ENCODE results near the gene TPRA1. TPM values are rescaled to one million over a fixed set of nuclear protein-coding genes. Genes with fewer than 3 reads are reported as not detected.

Gene TPRA1
- total and polyA plus RNA-seq, 2 experiments from 2014 or later: 16.7 to 30.4 TPM

GRCh38 chr3:127580327-127581060 is 10.0 kb downstream of the TPRA1 start:
- Histone ChIP-seq H3K36me3 (ENCODE audit: insufficient read depth) (no peaks in the 10 kb centered on the region), H3K4me3 (no peak overlapping the region), H3K4me1 (ENCODE audit: insufficient read depth) (no peaks in the 10 kb centered on the region), H3K9me2 (ENCODE audit: insufficient read depth) (no peaks in the 10 kb centered on the region), H3K27me3 (ENCODE audit: insufficient read depth) (no peaks in the 10 kb centered on the region), H4K20me1 (replicated peaks; ENCODE audit: insufficient read depth) (peaks cover 4% of the 10 kb centered on the region; the same call in 1 of the 2 replicates), H2AFZ (no peak overlapping the region), H3K79me2 (replicated peaks; ENCODE audit: insufficient read depth) (no peaks in the 10 kb centered on the region; the same call in 1 of the 2 replicates), H3K27ac (ENCODE audit: low read depth) (no peak overlapping the region), H3F3A (replicated peaks; ENCODE audit: low read depth) (no peaks in the 10 kb centered on the region), H3K4me2 (no peak overlapping the region)
- Mint-ChIP-seq H3K9me3 (no peaks in the 10 kb centered on the region), H3K27ac (no peak overlapping the region), H3K4me1 (no peaks in the 10 kb centered on the region), H3K36me3 (ENCODE audit: low read depth) (peaks cover 3% of the 10 kb centered on the region; the same call in 2 of the 3 replicates), H3K27me3 (ENCODE audit: insufficient read depth, low read depth, poor library complexity) (peaks cover 8% of the 10 kb centered on the region), H3K4me3 (no peak overlapping the region)
- no peak for DNase-seq (ENCODE audit: low spot score)
- no peak for TF ChIP-seq ZNF114 (CRISPR knock-in tag; IDR thresholded peaks at IDR 0.05)
- TF ChIP-seq STAT1 (IDR thresholded peaks at IDR 0.05; ENCODE audit: unreplicated experiment): no peak
- TF ChIP-seq POLR2AphosphoS5 (IDR thresholded peaks at IDR 0.05; ENCODE audit: low read depth): no peak
- no peak for TF ChIP-seq JUNB (IDR thresholded peaks at IDR 0.05; ENCODE audit: unreplicated experiment)
- TF ChIP-seq NANOG (IDR thresholded peaks at IDR 0.05; ENCODE audit: borderline replicate concordance): no peak
- no peak for TF ChIP-seq EZH2 (IDR thresholded peaks at IDR 0.05; ENCODE audit: low read depth, unreplicated experiment)
- TF ChIP-seq ETS1 (IDR thresholded peaks at IDR 0.05): no peak
- TF ChIP-seq CREB1 (CRISPR knock-in tag; IDR thresholded peaks at IDR 0.05; ENCODE audit: low read depth): no peak
- TF ChIP-seq REST (IDR thresholded peaks at IDR 0.05; ENCODE audit: unreplicated experiment): no peak
- TF ChIP-seq EZH2phosphoT487 (IDR thresholded peaks at IDR 0.05; ENCODE audit: unreplicated experiment): no peak
- no peak for TF ChIP-seq CTCF (conservative IDR thresholded peaks at IDR 0.05; ENCODE audit: low read depth in 2 of 2)
- no peak for TF ChIP-seq ZNF462 (CRISPR knock-in tag; IDR thresholded peaks at IDR 0.05)
- TF ChIP-seq ZNF331 (CRISPR knock-in tag; IDR thresholded peaks at IDR 0.05; ENCODE audit: low read depth): no peak
- ATAC-seq: no peak
